H1 (cell line): ENCODE data around the gene CCL17. TPM values are rescaled to one million over a fixed set of nuclear protein-coding genes. Genes with fewer than 3 reads are reported as not detected.

ENCODE experiments used
- CTCF ChIA-PET: fragments of 300-600 bp; sonication (Branson Sonifier 250); formaldehyde crosslinking; loops from one replicate; lab custom pipeline; 2021; ENCODE audit not compliant: partially characterized antibody; lab: Charles Lee
- POLR2A ChIA-PET: fragments of 300-600 bp; sonication (Branson Sonifier 250); formaldehyde crosslinking; loops from one replicate; lab custom pipeline; 2021; ENCODE audit warnings: inconsistent platforms; ENCODE audit not compliant: partially characterized antibody; lab: Charles Lee
- DNase-seq, 2 experiments: peaks; one replicate each; pipeline versions ENCODE4 v3.0.0 to v3.0.0-alpha.2; 2010 to 2022; ENCODE audit warnings: low spot score in 2 of 2, low read depth in 1 of 2, mixed read lengths in 1 of 2
- FAIRE-seq: peaks from 2 replicates; lab custom pipeline; 2011; peaks lifted over from hg19 to GRCh38; lab: Jason Lieb, UNC
- H2AFZ ChIP-seq: 2 replicates; pipeline ENCODE4 v1.8.1; 2012; ENCODE audit warnings: low read length, inconsistent platforms
- H2AK5ac ChIP-seq: 2 replicates; pipeline ENCODE4 v1.6.1; 2013; ENCODE audit warnings: low read depth, low read length
- H2BK120ac ChIP-seq: replicated peaks from 2 replicates; pipeline ENCODE3; 2013; ENCODE audit warnings: low read depth, low read length, inconsistent platforms
- H2BK12ac ChIP-seq: 2 replicates; pipeline ENCODE4 v1.6.1; 2013; ENCODE audit warnings: low read depth, low read length
- H2BK15ac ChIP-seq: 2 replicates; pipeline ENCODE4 v1.6.1; 2013; ENCODE audit warnings: low read length
- H2BK20ac ChIP-seq: 2 replicates; pipeline ENCODE4 v1.6.1; 2013; ENCODE audit warnings: low read length
- H2BK5ac ChIP-seq: 2 replicates; pipeline ENCODE4 v1.6.1; 2013; ENCODE audit warnings: low read depth, low read length
- H3K14ac ChIP-seq: 2 replicates; pipeline ENCODE4 v1.6.1; 2013; ENCODE audit warnings: inconsistent platforms; ENCODE audit not compliant: insufficient read length
- H3K18ac ChIP-seq: 2 replicates; pipeline ENCODE4 v1.6.1; 2013; ENCODE audit warnings: low read length; ENCODE audit errors: extremely low read depth
- H3K23ac ChIP-seq: 2 replicates; pipeline ENCODE4 v1.6.1; 2013; ENCODE audit warnings: inconsistent platforms; ENCODE audit not compliant: insufficient read length
- H3K23me2 ChIP-seq: 2 replicates; pipeline ENCODE4 v1.6.1; 2013; ENCODE audit warnings: low read depth, low read length
- H3K27ac ChIP-seq: 2 replicates; pipeline ENCODE4 v1.6.1; 2011; ENCODE audit warnings: low read depth, low read length, inconsistent platforms
- H3K27me3 ChIP-seq, 4 experiments: replicated peaks in 1 of 4; 1 replicate in 1 of 4; 2 replicates in 3 of 4; pipeline versions ENCODE4 v1.6.1 to v1.8.1; 2011 to 2013; ENCODE audit warnings: low read length in 3 of 4, mild to moderate bottlenecking in 3 of 4, inconsistent platforms in 2 of 4, mixed read lengths in 2 of 4, moderate library complexity in 1 of 4; ENCODE audit not compliant: control insufficient read depth in 3 of 4, insufficient read depth in 3 of 4; ENCODE audit errors: extremely low read depth in 1 of 4
- H3K36me3 ChIP-seq, 4 experiments: 2 replicates each; pipeline versions ENCODE4 v1.6.1 to v1.8.1; 2011 to 2013; ENCODE audit warnings: mild to moderate bottlenecking in 4 of 4, low read length in 3 of 4, moderate library complexity in 2 of 4, control low read depth in 1 of 4, inconsistent platforms in 1 of 4; ENCODE audit not compliant: insufficient read depth in 4 of 4, control insufficient read depth in 2 of 4
- H3K4ac ChIP-seq: replicated peaks from 2 replicates; pipeline ENCODE3; 2013; ENCODE audit warnings: low read length, low read depth, mixed read lengths, inconsistent platforms; ENCODE audit not compliant: insufficient read length
- H3K4me1 ChIP-seq, 4 experiments: replicated peaks in 1 of 4; 1 replicate in 1 of 4; 2 replicates in 3 of 4; pipeline versions ENCODE4 v1.6.1 to v1.8.1; 2011 to 2013; ENCODE audit warnings: low read length in 3 of 4, inconsistent platforms in 2 of 4, mixed read lengths in 1 of 4; ENCODE audit not compliant: insufficient read depth in 4 of 4, control insufficient read depth in 3 of 4
- H3K4me2 ChIP-seq, 2 experiments: 2 replicates each; pipeline versions ENCODE4 v1.6.1 to v1.8.1; 2011 to 2013; ENCODE audit warnings: low read depth in 2 of 2, low read length in 2 of 2, control low read depth in 1 of 2, inconsistent platforms in 1 of 2, mild to moderate bottlenecking in 1 of 2; ENCODE audit not compliant: insufficient read depth in 1 of 2
- H3K4me3 ChIP-seq, 4 experiments: fragments of 200-600, 300-600 bp in 1 of 4; sonication (generic), shearing (Covaris generic), sonication (Bioruptor Twin) in 1 of 4; 2 replicates each; pipeline versions ENCODE4 v1.5.1 to v1.8.1; 2011 to 2016; ENCODE audit warnings: low read length in 4 of 4, low read depth in 3 of 4, control low read depth in 2 of 4, inconsistent platforms in 2 of 4, mild to moderate bottlenecking in 2 of 4, mixed read lengths in 1 of 4, moderate library complexity in 1 of 4; ENCODE audit not compliant: insufficient read depth in 2 of 4; ENCODE audit errors: extremely low read depth in 1 of 4
- H3K56ac ChIP-seq: replicated peaks from 2 replicates; pipeline ENCODE3; 2013; ENCODE audit warnings: low read depth, mild to moderate bottlenecking, mixed read lengths, low read length, inconsistent platforms; ENCODE audit not compliant: insufficient read length
- H3K79me1 ChIP-seq: 2 replicates; pipeline ENCODE4 v1.6.1; 2013; ENCODE audit warnings: low read depth, low read length, control low read depth
- H3K79me2 ChIP-seq, 2 experiments: 2 replicates each; pipeline versions ENCODE4 v1.6.1 to v1.8.1; 2012 to 2013; ENCODE audit warnings: low read length in 2 of 2, mild to moderate bottlenecking in 2 of 2, inconsistent platforms in 1 of 2; ENCODE audit not compliant: insufficient read depth in 2 of 2, control insufficient read depth in 1 of 2
- H3K9ac ChIP-seq, 4 experiments: replicated peaks in 1 of 4; 1 replicate in 1 of 4; 2 replicates in 3 of 4; pipeline versions ENCODE4 v1.6.1 to v1.8.1; 2011 to 2013; ENCODE audit warnings: low read depth in 3 of 4, low read length in 3 of 4, control low read depth in 2 of 4, mild to moderate bottlenecking in 2 of 4, moderate library complexity in 2 of 4, inconsistent platforms in 1 of 4; ENCODE audit errors: extremely low read depth in 1 of 4
- H3K9me3 ChIP-seq, 2 experiments: 2 replicates each; pipeline versions ENCODE4 v1.6.1 to v1.8.1; 2012 to 2013; ENCODE audit warnings: mild to moderate bottlenecking in 2 of 2, moderate library complexity in 2 of 2, control low read depth in 1 of 2, inconsistent platforms in 1 of 2, low read depth in 1 of 2, low read length in 1 of 2, mixed read lengths in 1 of 2; ENCODE audit not compliant: insufficient read depth in 2 of 2
- H4K20me1 ChIP-seq, 2 experiments: replicated peaks in 1 of 2; 2 replicates each; pipeline versions ENCODE3 to v1.8.1; 2011 to 2013; ENCODE audit warnings: inconsistent platforms in 2 of 2, low read length in 2 of 2, mild to moderate bottlenecking in 1 of 2; ENCODE audit not compliant: insufficient read depth in 2 of 2, control insufficient read depth in 1 of 2
- H4K5ac ChIP-seq: 2 replicates; pipeline ENCODE4 v1.6.1; 2013; ENCODE audit warnings: low read length, low read depth, mixed read lengths, inconsistent platforms; ENCODE audit not compliant: insufficient read length
- H4K8ac ChIP-seq: 2 replicates; pipeline ENCODE4 v1.8.0; 2013; ENCODE audit warnings: mild to moderate bottlenecking, moderate library complexity, low read length, inconsistent platforms; ENCODE audit not compliant: insufficient read depth; ENCODE audit errors: extremely low read depth
- H4K91ac ChIP-seq: replicated peaks from 2 replicates; pipeline ENCODE3; 2013; ENCODE audit warnings: low read length, mixed read lengths, inconsistent platforms; ENCODE audit not compliant: insufficient read length
- ASH2L ChIP-seq: fragments of 200-600, 300-600 bp; sonication (generic); IDR thresholded peaks from one replicate; pipeline ENCODE4 v1.7.1; 2017; ENCODE audit warnings: low read length
- BACH1 ChIP-seq: IDR thresholded peaks from 2 replicates; pipeline ENCODE4 v1.6.1; 2012; ENCODE audit warnings: low read length, improper control_type of control experiment
- BRCA1 ChIP-seq: IDR thresholded peaks from 2 replicates; pipeline ENCODE4 v1.6.1; 2012; ENCODE audit warnings: low read depth, low read length, improper control_type of control experiment
- CHD2 ChIP-seq: IDR thresholded peaks from 2 replicates; pipeline ENCODE4 v1.6.1; 2012; ENCODE audit warnings: low read length, improper control_type of control experiment
- CTBP2 ChIP-seq: IDR thresholded peaks from 2 replicates; pipeline ENCODE4 v1.7.0; 2011; ENCODE audit warnings: borderline replicate concordance, mild to moderate bottlenecking, moderate library complexity, mixed read lengths, low read length; ENCODE audit not compliant: insufficient read depth, insufficient read length
- EGR1 ChIP-seq: IDR thresholded peaks from 2 replicates; pipeline ENCODE4 v1.6.1; 2011; ENCODE audit warnings: low read depth, low read length, borderline replicate concordance
- HDAC2 ChIP-seq, 2 experiments: fragments of 300-600 bp in 1 of 2; sonication (generic) in 1 of 2; IDR thresholded peaks; 2 replicates each; pipeline ENCODE4 v1.6.1; 2011 to 2012; ENCODE audit warnings: low read depth in 2 of 2, low read length in 2 of 2, mild to moderate bottlenecking in 2 of 2, moderate library complexity in 2 of 2, borderline replicate concordance in 1 of 2, inconsistent platforms in 1 of 2
- JUN ChIP-seq: IDR thresholded peaks from 2 replicates; pipeline ENCODE4 v1.6.1; 2011; ENCODE audit warnings: low read depth, mild to moderate bottlenecking, improper control_type of control experiment, low read length
- JUND ChIP-seq: IDR thresholded peaks from 2 replicates; pipeline ENCODE4 v1.6.1; 2011; ENCODE audit warnings: mild to moderate bottlenecking, improper control_type of control experiment, low read length
- SAP30 ChIP-seq: fragments of 300-600 bp; sonication (generic); IDR thresholded peaks from 2 replicates; pipeline ENCODE4 v1.7.1; 2012; ENCODE audit warnings: low read length, moderate library complexity, mild to moderate bottlenecking, inconsistent platforms; ENCODE audit not compliant: insufficient read depth, insufficient replicate concordance
- SIX5 ChIP-seq: IDR thresholded peaks from 2 replicates; pipeline ENCODE4 v1.6.1; 2011; ENCODE audit warnings: mild to moderate bottlenecking, low read depth, low read length
- SUZ12 ChIP-seq: fragments of 200-600 bp; sonication (generic); IDR thresholded peaks from 2 replicates; pipeline ENCODE4 v1.6.1; 2012; ENCODE audit warnings: mild to moderate bottlenecking, inconsistent platforms, low read length, moderate library complexity, mixed read lengths
- TBP ChIP-seq: IDR thresholded peaks from 2 replicates; pipeline ENCODE4 v1.6.1; 2011; ENCODE audit warnings: low read depth, low read length, improper control_type of control experiment
- TCF12 ChIP-seq: IDR thresholded peaks from 2 replicates; pipeline ENCODE4 v1.6.1; 2011; ENCODE audit warnings: low read depth, mild to moderate bottlenecking, low read length
- WGBS, 2 experiments: shearing (Covaris generic) in 1 of 2; methylation state at CpG; one replicate each; pipeline versions ENCODE4 v1.1.6 to v1.1.7; 2013 to 2015; ENCODE audit warnings: low lambda C conversion rate in 2 of 2, mixed read lengths in 2 of 2, inconsistent platforms in 1 of 2, low coverage in 1 of 2, missing lambda C conversion rate in 1 of 2; ENCODE audit not compliant: insufficient replicate concordance in 2 of 2, insufficient coverage in 1 of 2, insufficient read length in 1 of 2; ENCODE audit errors: extremely low coverage in 1 of 2, missing lambda C conversion rate in 1 of 2; 5-methylcytosine and 5-hydroxymethylcytosine counted together
- polyA plus RNA-seq, 7 experiments: library from polyadenylated mRNA; depleted of rRNA in 3 of 7; stranded (reverse) in 5 of 7; unstranded in 2 of 7; fragments of >200 nt in 5 of 7; fragments of 200-250 nt in 2 of 7; gene quantifications; 1 replicate in 5 of 7; 2 replicates in 1 of 7; 4 replicates in 1 of 7; pipeline versions ENCODE4 v1.2.1 to v1.2.3, GENCODE V29; 2011 to 2013; ENCODE audit warnings: missing spikeins in 2 of 7, mixed read lengths in 2 of 7
- total RNA-seq: library from RNA; stranded (reverse); fragmentation: NEBNext Ultra II Directional; extraction: Animal tissue kit (Norgen Biotek cat#: 25700); gene quantifications from 2 replicates; pipeline ENCODE4 v1.2.1, GENCODE V29; 2021

Gene CCL17
- total and polyA plus RNA-seq, 2 of the 8 experiments (the other 6 are each of a cell fraction or from before 2014, with no cell fraction given): not detected

GRCh38 chr16:57432989-57433388 is 28.4 kb downstream of the CCL17 start:
- H3K56ac ChIP-seq: no peak overlapping the region
- no peak overlapping the region for H2BK12ac ChIP-seq
- no peaks in the 10 kb centered on the region for H4K20me1 ChIP-seq
- no peaks in the 10 kb centered on the region for H3K23me2 ChIP-seq
- H3K27ac ChIP-seq: no peak overlapping the region
- TF ChIP-seq SAP30 (no peak), TBP (no peak), JUND (no peak), TCF12 (no peak), HDAC2 (IDR thresholded peaks at IDR 0.05; ENCODE audit: borderline replicate concordance in 1 of 2, low read depth in 2 of 2, low read length in 2 of 2) (no peak), JUN (no peak), SUZ12 (no peak), ASH2L (no peak), CHD2 (no peak), CTBP2 (no peak), SIX5 (no peak), BRCA1 (no peak), EGR1 (no peak), BACH1 (no peak)
- no peak for DNase-seq
- no peak overlapping the region for H2BK20ac ChIP-seq
- no peaks in the 10 kb centered on the region for H3K79me2 ChIP-seq
- POLR2A ChIA-PET: interaction anchor here (0.9 to 1.6 kb wide), 4 partner anchors 10 to 95 kb away, joined by 3 to 6 read pairs (median 4); partner anchors contain the start of genes CIAPIN1 and COQ9
- no peaks in the 10 kb centered on the region for H3K27me3 ChIP-seq
- WGBS, 2 experiments: 96% methylated on average over 3 of the region's 3 CpGs; no CpG with 5 or more reads in 1 of the 2 experiments
- H4K8ac ChIP-seq: no peak overlapping the region
- H3K79me1 ChIP-seq: no peaks in the 10 kb centered on the region
- H4K91ac ChIP-seq: no peak overlapping the region
- H3K4me1 ChIP-seq: no peaks in the 10 kb centered on the region
- no peak overlapping the region for H2AK5ac ChIP-seq
- no peak overlapping the region for H2BK15ac ChIP-seq
- H3K23ac ChIP-seq: no peak overlapping the region
- no peak overlapping the region for H3K9ac ChIP-seq
- H2BK120ac ChIP-seq: no peak overlapping the region
- peaks cover 19 to 63% (median 54%) of the 10 kb centered on the region in 4 experiments; a peak in 7 of 8 replicates for H3K36me3 ChIP-seq
- CTCF ChIA-PET: interaction anchor here (1.0 to 4.4 kb wide), 4 partner anchors 11 to 109 kb away, joined by 3 to 34 read pairs (median 5); no protein-coding TSS in a partner anchor
- no peak for FAIRE-seq
- no peak overlapping the region for H2AFZ ChIP-seq
- no peak overlapping the region for H3K14ac ChIP-seq
- H3K18ac ChIP-seq: no peak overlapping the region
- H4K5ac ChIP-seq: no peak overlapping the region
- no peak overlapping the region for H3K4me3 ChIP-seq
- no peaks in the 10 kb centered on the region for H3K9me3 ChIP-seq
- no peak overlapping the region for H2BK5ac ChIP-seq
- H3K4me2 ChIP-seq: no peak overlapping the region
- no peak overlapping the region for H3K4ac ChIP-seq
